Activated naive CD4-positive, alpha-beta T cell treated with anti-CD3 and anti-CD28 coated beads, Interleukin-2, amount 50 U/mL, for 72 hours (primary cell): Measurements from ENCODE around the gene MRPS16. TPM values are rescaled to one million over a fixed set of nuclear protein-coding genes. Genes with fewer than 3 reads are reported as not detected.
A peak's percentile ranks its signal among the peaks of the same experiment; 100 is the strongest.

Source experiments
- ATAC-seq, 2 donors: fragments of 150-1000 bp; cut with Tn5 transposase; 2 replicates each; pipeline ENCODE4 v1.10.0; 2021; ENCODE audit warnings: mild to moderate bottlenecking in 2 of 2, moderate library complexity in 2 of 2
- DNase-seq, 2 donors: peaks; one replicate each; pipeline ENCODE4 v3.0.0; 2021 to 2022; ENCODE audit warnings: low spot score in 2 of 2
- H3K27ac Mint-ChIP-seq, 2 donors: one replicate each; pipeline ENCODE4 v1.8.0; 2022; ENCODE audit warnings: mild to moderate bottlenecking in 2 of 2, mixed read lengths in 2 of 2
- H3K36me3 Mint-ChIP-seq, 2 donors: one replicate each; pipeline ENCODE4 v1.8.0; 2022; ENCODE audit warnings: mixed read lengths in 2 of 2
- H3K9me3 Mint-ChIP-seq, 2 donors: one replicate each; pipeline ENCODE4 v1.8.0; 2022; ENCODE audit warnings: mixed read lengths in 2 of 2
- total RNA-seq, 2 donors: library from RNA; stranded (reverse); gene quantifications; one replicate each; pipeline ENCODE4 v1.2.3, GENCODE V29; 2022

Gene MRPS16
- total RNA-seq, 2 donors from 2014 or later = 99.4 to 125 TPM

DNA sequence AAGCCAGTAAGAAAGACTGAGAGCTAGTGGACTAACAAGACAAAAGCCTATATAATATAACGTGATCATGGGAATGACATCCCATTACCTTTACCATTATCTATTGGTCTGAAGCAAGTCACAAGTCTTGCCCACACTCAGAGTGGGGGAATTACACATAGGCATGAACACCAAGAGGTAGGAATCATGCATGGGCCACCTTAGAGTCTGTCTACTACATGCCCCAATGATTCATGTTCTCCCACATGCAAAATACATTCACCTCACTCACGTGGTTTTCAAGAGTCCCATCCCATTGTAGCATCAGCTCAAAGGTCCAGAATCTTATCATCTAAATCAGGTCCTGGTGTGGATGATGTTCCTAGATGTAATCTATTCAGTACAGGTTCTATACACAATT, 34.8 kb downstream of the MRPS16 start:
- DNase-seq = no peak
- ATAC-seq = peak in 1 of 2 donors; percentile 49
- Mint-ChIP-seq H3K36me3 (peaks cover 16 to 21% of the 10 kb centered on the region in 2 donors), H3K27ac (no peak overlapping the region), H3K9me3 (no peaks in the 10 kb centered on the region)

DNA sequence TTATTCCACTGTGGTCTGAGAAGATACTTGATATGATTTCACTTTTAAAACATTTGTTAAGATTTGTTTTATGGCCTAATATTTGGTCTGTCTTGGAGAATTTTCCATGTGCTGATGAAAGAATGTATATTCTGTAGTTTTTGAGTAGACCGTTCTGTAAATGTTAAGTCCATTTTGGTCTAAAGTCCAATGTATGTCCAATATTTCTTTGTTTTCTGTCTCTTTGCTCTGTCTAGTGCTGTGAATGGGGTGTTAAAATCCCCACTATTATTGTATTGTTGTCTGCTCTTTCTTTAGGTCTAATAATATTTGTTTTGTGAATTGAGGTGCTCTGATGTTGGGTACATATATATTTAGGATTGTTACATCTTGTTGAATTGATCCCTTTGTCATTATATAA, 36.7 kb downstream of the MRPS16 start:
- H3K36me3 Mint-ChIP-seq = peaks cover 16 to 21% of the 10 kb centered on the region in 2 donors
- no peaks in the 10 kb centered on the region for H3K9me3 Mint-ChIP-seq
- DNase-seq = no peak
- no peak for ATAC-seq
- H3K27ac Mint-ChIP-seq = no peak overlapping the region

DNA sequence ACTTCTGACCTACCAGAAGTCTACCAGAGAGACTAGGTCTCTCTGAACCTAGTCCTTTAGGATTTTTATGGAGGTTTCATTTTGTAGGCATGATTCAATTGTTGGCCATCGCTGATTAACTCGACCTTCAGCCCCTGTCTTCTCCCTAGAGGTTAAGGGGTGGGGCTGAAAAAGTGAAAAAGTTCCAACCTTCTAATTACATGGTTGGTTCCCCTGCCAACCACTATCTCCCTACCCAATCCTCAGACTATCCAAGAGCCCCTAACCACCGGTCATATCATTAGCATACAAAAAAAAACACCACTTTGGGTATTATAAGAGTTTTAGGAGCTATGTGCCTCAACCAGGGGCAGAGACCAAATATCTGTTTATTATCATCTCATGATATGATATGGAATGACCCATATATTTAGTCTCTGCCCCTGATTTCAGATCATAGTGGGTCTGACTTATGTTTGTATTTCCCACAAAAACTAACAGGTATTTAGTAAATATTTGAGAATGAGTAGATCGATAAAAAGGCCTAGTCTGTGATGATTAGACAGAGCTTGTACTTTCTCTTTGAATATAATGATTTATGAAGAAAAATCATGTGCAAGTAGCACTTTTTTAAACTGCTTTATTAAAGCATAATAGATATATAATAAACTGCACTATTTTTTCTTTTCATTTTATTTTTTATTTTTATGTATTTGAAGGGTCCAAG, 41.2 kb downstream of the MRPS16 start:
- no peak overlapping the region for H3K27ac Mint-ChIP-seq
- ATAC-seq = peak in 1 of 2 donors; percentile 14
- H3K9me3 Mint-ChIP-seq = peaks cover 0 to under 1% of the 10 kb centered on the region in 2 donors
- peaks cover 8 to 12% of the 10 kb centered on the region in 2 donors for H3K36me3 Mint-ChIP-seq
- DNase-seq = no peak

DNA sequence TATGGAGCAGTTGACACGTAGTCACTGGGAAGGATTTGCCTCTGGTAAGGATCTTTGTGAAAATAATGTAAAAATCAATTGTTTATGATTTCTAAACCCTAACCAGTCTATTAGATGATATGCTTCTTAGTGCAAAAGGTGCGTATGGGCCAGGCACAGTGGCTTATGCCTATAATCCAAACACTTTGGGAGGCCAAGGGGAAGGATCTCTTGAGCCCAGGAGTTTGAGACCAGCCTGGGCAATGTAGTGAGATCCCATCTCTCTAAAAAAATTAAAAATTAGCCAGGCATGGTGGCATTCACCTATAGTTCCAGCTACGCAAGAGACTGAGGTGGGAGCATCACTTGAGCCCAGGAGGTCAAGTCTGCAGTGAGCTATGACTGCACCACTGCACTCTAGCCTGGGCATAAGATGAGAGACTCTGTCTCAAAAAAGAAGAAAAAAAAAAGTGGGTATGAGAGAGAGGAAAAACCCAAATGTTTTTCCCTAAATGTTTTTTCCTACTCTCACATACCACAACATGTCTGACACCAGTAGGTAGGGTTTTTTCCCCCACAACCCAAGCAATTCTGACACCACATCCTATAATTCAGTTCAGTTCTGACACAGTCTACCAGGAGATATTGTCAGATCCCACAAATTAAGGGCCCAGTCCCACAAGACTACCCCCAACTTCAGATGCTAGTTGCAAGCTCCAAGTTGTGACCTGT, 41.9 kb downstream of the MRPS16 start:
- no peak for DNase-seq
- peaks cover 7 to 8% of the 10 kb centered on the region in 2 donors for H3K36me3 Mint-ChIP-seq
- H3K9me3 Mint-ChIP-seq = peaks cover 0 to 6% of the 10 kb centered on the region in 2 donors
- H3K27ac Mint-ChIP-seq = no peak overlapping the region
- ATAC-seq = peak in 1 of 2 donors; percentile 33

DNA sequence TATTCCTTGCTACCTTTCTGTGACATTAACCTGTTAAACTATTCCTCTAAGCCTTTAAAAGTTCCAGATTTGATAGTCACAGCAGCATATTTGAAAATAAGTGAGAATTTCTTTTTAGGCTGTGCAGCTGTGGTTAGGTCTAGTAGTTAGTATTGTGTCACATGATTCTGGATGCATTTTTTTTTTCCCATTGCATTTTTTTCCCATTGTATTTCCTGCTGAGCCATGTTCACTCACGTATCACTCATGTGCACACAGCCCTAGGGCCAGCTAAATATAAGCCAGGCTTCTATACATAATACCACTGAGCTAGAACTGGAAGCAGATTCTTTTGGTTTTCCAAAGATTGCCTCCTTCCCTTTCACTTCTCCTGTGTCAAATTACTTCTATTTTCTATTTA, 42.7 kb downstream of the MRPS16 start:
- H3K9me3 Mint-ChIP-seq = peaks cover 0 to 6% of the 10 kb centered on the region in 2 donors
- H3K27ac Mint-ChIP-seq = no peak overlapping the region
- peaks cover 7 to 10% of the 10 kb centered on the region in 2 donors for H3K36me3 Mint-ChIP-seq
- ATAC-seq = no peak
- no peak for DNase-seq

DNA sequence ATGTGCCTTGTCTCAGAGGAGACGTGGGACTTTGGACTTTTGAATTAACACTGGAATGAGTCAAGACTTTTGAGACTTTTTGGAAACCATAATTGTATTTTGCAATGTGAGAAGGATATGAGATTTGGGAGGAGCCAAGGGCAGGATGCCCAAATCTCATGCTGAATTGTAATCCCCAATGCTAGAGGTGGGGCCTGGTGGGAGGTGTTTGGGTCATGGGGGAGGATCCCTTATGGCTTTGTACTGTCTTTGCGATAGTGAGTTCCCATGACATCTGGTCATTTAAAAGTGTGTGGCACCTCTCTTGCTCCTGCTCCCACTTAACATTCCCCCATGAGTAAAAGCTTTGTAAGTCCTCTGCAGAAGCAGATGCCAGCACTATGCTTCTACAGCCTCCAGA, 44.6 kb downstream of the MRPS16 start:
- Mint-ChIP-seq H3K36me3 (peaks cover 0 to 10% of the 10 kb centered on the region in 2 donors), H3K9me3 (peaks cover 0 to 6% of the 10 kb centered on the region in 2 donors), H3K27ac (no peak overlapping the region)
- ATAC-seq (no peak), DNase-seq (no peak)

DNA sequence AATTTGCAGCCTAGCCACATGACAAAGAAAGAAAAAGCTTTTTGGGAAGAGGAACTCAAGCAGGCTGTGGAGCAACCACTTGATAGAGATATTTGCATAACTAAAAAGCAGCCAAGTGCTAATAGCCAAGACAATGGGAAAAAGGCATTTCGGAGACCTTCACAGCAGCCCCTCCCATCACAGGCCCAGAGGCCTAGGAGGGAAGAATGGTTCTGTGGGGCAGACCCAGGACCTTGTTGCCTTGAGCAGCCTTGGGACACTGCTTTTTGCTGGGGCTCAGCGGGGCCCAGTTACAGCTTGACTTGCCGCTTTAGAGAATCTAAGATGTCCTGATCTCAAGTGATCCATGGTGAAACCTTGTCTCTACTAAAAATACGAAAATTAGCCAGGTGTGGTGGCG, 46.1 kb downstream of the MRPS16 start:
- Mint-ChIP-seq H3K27ac (no peak overlapping the region), H3K36me3 (peaks cover 0 to 10% of the 10 kb centered on the region in 2 donors), H3K9me3 (peaks cover 0 to 6% of the 10 kb centered on the region in 2 donors)
- no peak for DNase-seq
- no peak for ATAC-seq

DNA sequence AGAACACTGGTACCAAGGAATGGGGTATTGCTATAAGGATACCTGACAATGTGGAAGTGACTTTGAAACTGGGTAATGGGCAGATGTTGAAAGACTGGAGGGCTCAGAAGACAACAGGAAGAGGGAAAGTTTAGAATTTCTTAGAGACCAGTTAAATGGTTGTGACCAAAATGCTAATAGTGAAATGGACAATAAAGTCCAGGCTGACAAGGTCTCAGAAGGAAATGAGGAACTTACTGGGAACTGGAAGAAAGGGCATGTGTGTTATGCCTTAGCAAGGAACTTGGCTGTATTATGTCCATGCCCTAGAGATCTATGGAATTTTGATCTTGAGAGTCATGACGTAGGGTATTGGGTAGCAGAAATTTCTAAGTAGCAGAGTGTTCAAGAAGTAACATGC, 46.6 kb downstream of the MRPS16 start:
- no peak for ATAC-seq
- Mint-ChIP-seq H3K27ac (no peak overlapping the region), H3K9me3 (peaks cover 0 to 6% of the 10 kb centered on the region in 2 donors), H3K36me3 (peaks cover 0 to 10% of the 10 kb centered on the region in 2 donors)
- DNase-seq = no peak

DNA sequence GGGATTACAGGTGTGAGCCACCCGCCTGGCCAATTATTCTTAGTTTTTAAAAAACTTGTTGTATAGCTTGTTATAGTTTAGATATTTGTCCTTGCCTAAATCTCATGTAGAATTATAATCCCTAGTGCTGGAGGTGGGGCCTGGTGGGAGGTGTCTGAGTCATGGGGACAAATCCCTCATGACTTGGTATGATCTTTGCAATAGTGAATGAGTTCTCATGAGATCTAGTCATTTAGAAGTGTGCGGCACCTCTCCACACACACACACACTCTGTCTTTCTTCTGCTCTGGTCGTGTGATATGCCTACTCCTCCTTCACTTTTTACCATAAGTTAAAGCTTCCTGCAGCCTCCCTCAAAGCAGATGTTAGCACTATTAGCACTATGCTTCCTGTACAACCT, 47.4 kb downstream of the MRPS16 start:
- peaks cover 0 to 6% of the 10 kb centered on the region in 2 donors for H3K9me3 Mint-ChIP-seq
- no peak for DNase-seq
- peaks cover 0 to 10% of the 10 kb centered on the region in 2 donors for H3K36me3 Mint-ChIP-seq
- H3K27ac Mint-ChIP-seq = no peak overlapping the region
- no peak for ATAC-seq

Other genes with a start within 250 kb of the MRPS16 start
- 10 to 100 TPM in 1 of 2 donors, 1 to 10 TPM in 1; 9.5 to 62.2 TPM for gene P4HA1, start 155.8 kb downstream of the MRPS16 start, total RNA-seq
- 1 to 10 TPM in 1 of 2 donors, under 1 TPM in 1; 0.18 to 1.2 TPM for gene NUDT13, start 142.2 kb downstream of the MRPS16 start, total RNA-seq
- 10 to 100 TPM; 31.7 to 39.6 TPM for gene ECD, start 84.6 kb downstream of the MRPS16 start, total RNA-seq
- 10 to 100 TPM; 14.8 to 17.3 TPM for gene FAM149B1, start 84.5 kb downstream of the MRPS16 start, total RNA-seq
- 10 to 100 TPM; 45.9 to 87.0 TPM for gene DNAJC9, start 5.4 kb downstream of the MRPS16 start, total RNA-seq
- 1 to 10 TPM in 1 of 2 donors, under 1 TPM in 1; 0.36 to 1.2 TPM for gene CFAP70, start 106.2 kb upstream of the MRPS16 start, total RNA-seq
- 100 to 1,000 TPM; 104 to 153 TPM for gene ANXA7, start 161.4 kb upstream of the MRPS16 start, total RNA-seq
- gene MSS51, start 180.9 kb upstream of the MRPS16 start, total RNA-seq = 1 to 10 TPM; 2.3 to 3.7 TPM
- gene PPP3CB, start 243.4 kb upstream of the MRPS16 start, total RNA-seq = 10 to 100 TPM; 25.7 to 40.5 TPM